ENCODE results near the gene GOLGA2. TPM values are rescaled to one million over a fixed set of nuclear protein-coding genes. Genes with fewer than 3 reads are reported as not detected.

The GOLGA2 gene
- total RNA-seq, 2 experiments from 2014 or later = 28.2 to 58.2 TPM

GRCh38 chr9:128218518-128219389, 57.1 kb downstream of the GOLGA2 start:
- intact Hi-C loops (cut with micrococcal nuclease; ENCODE audit: unreplicated experiment) = no loop called here
- no TSS peak for BruUV-seq (replicated peaks)
- H3K27ac ChIP-seq (ENCODE audit: low read depth, low read length, poor library complexity, severe bottlenecking) = no peak overlapping the region
- no peaks in the 10 kb centered on the region for H4K20me1 ChIP-seq (ENCODE audit: insufficient read depth, low read length)
- H3K4me3 ChIP-seq (ENCODE audit: low read depth, low read length, poor library complexity, severe bottlenecking) = peak overlapping the region; percentile 62
- TF ChIP-seq EZH2phosphoT487 (IDR thresholded peaks at IDR 0.05; ENCODE audit: borderline replicate concordance, low read depth, low read length) = no peak
- peak; percentile 96 for DNase-seq (ENCODE audit: low spot score)
- ChIA-PET POLR2A (interaction anchor here (0.7 to 1.0 kb wide), 3 partner anchors 12 to 943 kb away, joined by 3 to 4 read pairs (median 3); no protein-coding TSS in a partner anchor), CTCF (ENCODE audit: unreplicated experiment) (no interaction called here)
- no peaks in the 10 kb centered on the region for H3K36me3 ChIP-seq (ENCODE audit: insufficient read depth, low read length)
- H2AFZ ChIP-seq (ENCODE audit: low read length) = peak overlapping the region; percentile 65; the same call in 1 of the 2 replicates
- H3K79me2 ChIP-seq (ENCODE audit: insufficient read depth, low read depth, low read length) = no peaks in the 10 kb centered on the region
- H3K9me2 ChIP-seq (ENCODE audit: insufficient read depth, low read length) = no peaks in the 10 kb centered on the region
- peaks cover 10% of the 10 kb centered on the region for H3K4me1 ChIP-seq (ENCODE audit: insufficient read depth, low read length, poor library complexity, severe bottlenecking)
- H3K9me3 ChIP-seq (ENCODE audit: low read length) = no peaks in the 10 kb centered on the region
- H3K4me2 ChIP-seq (ENCODE audit: low read length) = peak overlapping the region; percentile 70

GRCh38 chr9:128218172-128218517, 57.7 kb downstream of the GOLGA2 start:
- peak overlapping the region; percentile 70 for H3K4me2 ChIP-seq (ENCODE audit: low read length)
- peak overlapping the region; percentile 62 for H3K4me3 ChIP-seq (ENCODE audit: low read depth, low read length, poor library complexity, severe bottlenecking)
- TF ChIP-seq CTCF (conservative IDR thresholded peaks at IDR 0.05; ENCODE audit: low read length) (no peak), EZH2phosphoT487 (IDR thresholded peaks at IDR 0.05; ENCODE audit: borderline replicate concordance, low read depth, low read length) (no peak)
- peaks cover 10% of the 10 kb centered on the region for H3K4me1 ChIP-seq (ENCODE audit: insufficient read depth, low read length, poor library complexity, severe bottlenecking)
- no TSS peak for BruUV-seq (replicated peaks)
- no peaks in the 10 kb centered on the region for H4K20me1 ChIP-seq (ENCODE audit: insufficient read depth, low read length)
- ChIA-PET POLR2A (interaction anchor here (0.9 to 1.0 kb wide), 2 partner anchors 11 to 32 kb away, joined by 3 to 4 read pairs; no protein-coding TSS in a partner anchor), CTCF (ENCODE audit: unreplicated experiment) (no interaction called here)
- H3K79me2 ChIP-seq (ENCODE audit: insufficient read depth, low read depth, low read length) = no peaks in the 10 kb centered on the region
- no peaks in the 10 kb centered on the region for H3K9me2 ChIP-seq (ENCODE audit: insufficient read depth, low read length)
- DNase-seq (ENCODE audit: low spot score) = no peak
- H2AFZ ChIP-seq (ENCODE audit: low read length) = peak overlapping the region; percentile 65; the same call in 1 of the 2 replicates
- H3K9me3 ChIP-seq (ENCODE audit: low read length) = no peaks in the 10 kb centered on the region
- intact Hi-C loops (cut with micrococcal nuclease; ENCODE audit: unreplicated experiment) = no loop called here
- H3K27ac ChIP-seq (ENCODE audit: low read depth, low read length, poor library complexity, severe bottlenecking) = no peak overlapping the region
- H3K36me3 ChIP-seq (ENCODE audit: insufficient read depth, low read length) = no peaks in the 10 kb centered on the region

- CTCF ChIA-PET (ENCODE audit: unreplicated experiment) = no interaction called here
- Histone ChIP-seq H2AFZ (ENCODE audit: low read length) (no peak overlapping the region), H4K20me1 (ENCODE audit: insufficient read depth, low read length) (no peaks in the 10 kb centered on the region), H3K27ac (ENCODE audit: low read depth, low read length, poor library complexity, severe bottlenecking) (no peak overlapping the region), H3K4me1 (ENCODE audit: insufficient read depth, low read length, poor library complexity, severe bottlenecking) (peaks cover 10% of the 10 kb centered on the region), H3K9me3 (ENCODE audit: low read length) (no peaks in the 10 kb centered on the region), H3K79me2 (ENCODE audit: insufficient read depth, low read depth, low read length) (no peaks in the 10 kb centered on the region), H3K36me3 (ENCODE audit: insufficient read depth, low read length) (no peaks in the 10 kb centered on the region), H3K4me3 (ENCODE audit: low read depth, low read length, poor library complexity, severe bottlenecking) (no peak overlapping the region), H3K4me2 (ENCODE audit: low read length) (no peak overlapping the region), H3K9me2 (ENCODE audit: insufficient read depth, low read length) (no peaks in the 10 kb centered on the region)
- no peak for DNase-seq (ENCODE audit: low spot score)
- POLR2A ChIA-PET = interaction anchor here (0.5 kb wide), 1 partner anchor 83 kb away, joined by 4 read pairs; no protein-coding TSS in a partner anchor
- TF ChIP-seq CTCF (conservative IDR thresholded peaks at IDR 0.05; ENCODE audit: low read length) = no peak
- intact Hi-C loops (cut with micrococcal nuclease; ENCODE audit: unreplicated experiment) = no loop called here
- BruUV-seq (replicated peaks) = no TSS peak
Observed at GRCh38 chr9:128216781-128217553, 58.8 kb downstream of the GOLGA2 start.

Measured in OCI-LY7 (cell line).